K562 (cell line): Measurements from ENCODE around the gene C16orf78.

ENCODE experiments used
- BMI1 ChIP-seq: fragments of 150-350 bp; IDR thresholded peaks from 2 replicates; pipeline ENCODE4 v1.6.1; 2014; ENCODE audit warnings: low read length
- COPS2 ChIP-seq: fragments of 450-650 bp; conservative IDR thresholded peaks from 2 replicates; pipeline ENCODE4 v1.6.1; 2016; ENCODE audit warnings: mild to moderate bottlenecking, moderate library complexity
- CTCF ChIP-seq, 3 experiments: IDR thresholded peaks in 2 of 3; conservative IDR thresholded peaks in 1 of 3; 2 replicates each; pipeline ENCODE4 v1.5.1; 2011 to 2012; ENCODE audit warnings: low read length in 3 of 3, mild to moderate bottlenecking in 3 of 3, control low read depth in 2 of 3, improper control_type of control experiment in 1 of 3, inconsistent platforms in 1 of 3, low read depth in 1 of 3, mixed read lengths in 1 of 3, moderate library complexity in 1 of 3; ENCODE audit not compliant: insufficient read depth in 2 of 3
- DPF2 ChIP-seq: fragments of 450-650 bp; IDR thresholded peaks from 2 replicates; pipeline ENCODE4 v1.6.1; 2016
- SAP30 ChIP-seq: fragments of 200-600 bp; sonication (generic); IDR thresholded peaks from 2 replicates; pipeline ENCODE4 v1.6.1; 2012; ENCODE audit warnings: borderline replicate concordance, low read depth, mild to moderate bottlenecking, moderate library complexity, low read length, control low read depth, inconsistent platforms; ENCODE audit not compliant: insufficient read depth, poor library complexity, severe bottlenecking
- TAF1 ChIP-seq: IDR thresholded peaks from 2 replicates; pipeline ENCODE4 v1.6.1; 2011; ENCODE audit warnings: mild to moderate bottlenecking, low read length, moderate library complexity; ENCODE audit not compliant: insufficient read depth, control insufficient read depth, severe bottlenecking; ENCODE audit errors: extremely low read depth
- ZFP1 ChIP-seq: fragments of 450-650 bp; formaldehyde crosslinking; IDR thresholded peaks from 2 replicates; pipeline ENCODE4 v1.4.0; 2020; ENCODE audit warnings: mild to moderate bottlenecking, mixed read lengths
- ZFX ChIP-seq: sonication (generic); formaldehyde crosslinking; IDR thresholded peaks from 2 replicates; pipeline ENCODE4 v1.8.0; 2022; ENCODE audit warnings: mild to moderate bottlenecking, missing genetic modification reagents, moderate library complexity
- TF ChIP-seq, protein P1 (sequence below): sonication (generic); formaldehyde crosslinking; IDR thresholded peaks from 2 replicates; pipeline ENCODE4 v1.9.0; 2022; ENCODE audit warnings: mild to moderate bottlenecking, missing genetic modification reagents

DNA sequence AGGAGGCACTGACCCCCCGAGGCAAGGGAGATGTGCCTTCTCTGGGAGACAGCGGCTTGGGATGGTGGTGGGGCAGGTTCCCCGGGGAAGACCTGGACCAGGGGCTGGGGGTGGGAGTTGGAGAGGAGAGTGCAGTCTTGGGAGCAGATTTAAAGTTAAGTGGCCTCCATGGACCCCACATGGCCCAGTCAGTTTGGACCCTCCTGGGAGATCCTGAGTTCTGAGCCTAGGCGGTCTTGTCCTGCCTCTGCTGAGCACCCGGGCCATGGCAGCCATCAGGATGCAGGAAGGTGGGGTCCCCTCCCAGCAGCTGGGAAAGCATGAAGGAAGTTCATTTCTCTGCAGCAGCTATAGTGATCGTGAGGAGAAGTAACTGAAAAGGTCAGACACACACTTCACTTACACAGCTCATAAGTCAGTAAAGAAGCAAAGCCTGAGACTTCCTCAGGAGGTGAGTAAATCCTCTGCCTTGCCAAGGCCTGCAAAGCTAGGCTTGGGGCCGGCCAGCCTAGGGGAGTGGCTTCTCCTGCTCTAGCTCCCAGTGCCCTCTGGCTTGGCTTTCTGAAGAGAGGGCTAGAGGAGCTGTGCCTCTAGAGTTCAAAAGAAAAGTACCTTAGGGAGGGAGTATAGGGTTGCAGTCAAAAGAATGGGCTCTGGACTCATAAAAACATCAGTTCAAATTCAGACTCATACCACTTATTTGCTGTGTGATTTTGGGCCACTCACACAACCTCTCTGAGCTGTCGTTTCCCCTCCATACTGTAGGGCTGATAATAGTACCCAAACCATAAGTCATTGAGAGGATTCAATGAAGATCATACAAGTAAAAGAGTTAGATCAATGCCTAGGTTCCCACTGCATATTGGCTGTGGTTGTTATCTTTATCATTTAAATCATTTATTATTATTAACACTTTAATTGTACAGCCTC lies 31.0 kb upstream of the C16orf78 start:
- TF ChIP-seq COPS2 (no peak), ZFX (CRISPR knock-in tag) (no peak), CTCF (IDR thresholded peaks at IDR 0.05 in 2 of 3, conservative IDR thresholded peaks at IDR 0.05 in 1 of 3; ENCODE audit: insufficient read depth in 2 of 3, low read depth in 1 of 3, low read length in 3 of 3) (no peak), TAF1 (no peak), DPF2 (no peak), ZFP1 (CRISPR knock-in tag) (no peak), SAP30 (no peak), BMI1 (no peak)
- TF ChIP-seq, protein P1, sequence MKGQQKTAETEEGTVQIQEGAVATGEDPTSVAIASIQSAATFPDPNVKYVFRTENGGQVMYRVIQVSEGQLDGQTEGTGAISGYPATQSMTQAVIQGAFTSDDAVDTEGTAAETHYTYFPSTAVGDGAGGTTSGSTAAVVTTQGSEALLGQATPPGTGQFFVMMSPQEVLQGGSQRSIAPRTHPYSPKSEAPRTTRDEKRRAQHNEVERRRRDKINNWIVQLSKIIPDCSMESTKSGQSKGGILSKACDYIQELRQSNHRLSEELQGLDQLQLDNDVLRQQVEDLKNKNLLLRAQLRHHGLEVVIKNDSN (CRISPR knock-in tag): no peak
